ENCODE data around the gene ATXN7L2.

ATXN7L2 gene

GRCh38 chr1:109483672-109484518 is at the start of gene ATXN7L2:
Gene ATXN7L2 (plus strand): TSS chr1:109483905. CDS start chr1:109483954, 49 bp downstream.
- Histone ChIP-seq H3K9ac (ENCODE audit: low read length) (peak within 1 kb of the TSS; percentile 74), H3F3A (ENCODE audit: insufficient read depth, low read length) (no peaks in the 10 kb centered on the region), H3K9me3 (replicated peaks; ENCODE audit: insufficient read depth, low read length) (no peaks in the 10 kb centered on the region), H2AFZ (ENCODE audit: low read length) (peak within 1 kb of the TSS; percentile 77), H3K27me3 (replicated peaks; ENCODE audit: insufficient read depth, low read length) (no peaks in the 10 kb centered on the region; the same call in 1 of the 2 replicates), H3K36me3 (replicated peaks; ENCODE audit: insufficient read depth, low read length) (no peaks in the 10 kb centered on the region), H3K4me2 (ENCODE audit: low read depth, low read length) (peak within 1 kb of the TSS; percentile 90), H3K4me3 (ENCODE audit: low read length) (peak within 1 kb of the TSS; percentile 74), H3K79me2 (ENCODE audit: low read length) (0 out of 2 replicates have a peak, but pooled peaks cover 4% of the 10 kb centered on the region), H3K9me2 (replicated peaks; ENCODE audit: insufficient read depth, low read length) (no peaks in the 10 kb centered on the region), H3K4me1 (ENCODE audit: low read length) (no peaks in the 10 kb centered on the region), H4K20me1 (ENCODE audit: insufficient read depth, low read length) (no peaks in the 10 kb centered on the region), H3K27ac (ENCODE audit: low read length) (no peak within 1 kb of the TSS; the same call in 1 of the 2 replicates)
- TF ChIP-seq CTCF (IDR thresholded peaks at IDR 0.05; ENCODE audit: low read length) (no peak), EZH2phosphoT487 (IDR thresholded peaks at IDR 0.05; ENCODE audit: low read length) (no peak), EZH2 (optimal IDR thresholded peaks at IDR 0.05; ENCODE audit: low read depth, low read length) (no peak)
- DNase-seq: peak; percentile 73

GRCh38 chr1:109434484-109434883 is 49.2 kb upstream of the ATXN7L2 start:
- no peak for DNase-seq
- H3K9ac ChIP-seq (ENCODE audit: low read length): no peak overlapping the region
- no peak overlapping the region for H3K4me2 ChIP-seq (ENCODE audit: low read depth, low read length)
- no peaks in the 10 kb centered on the region for H3K27me3 ChIP-seq (replicated peaks; ENCODE audit: insufficient read depth, low read length)
- no peaks in the 10 kb centered on the region for H3K9me2 ChIP-seq (replicated peaks; ENCODE audit: insufficient read depth, low read length)
- no peaks in the 10 kb centered on the region for H3K9me3 ChIP-seq (replicated peaks; ENCODE audit: insufficient read depth, low read length)
- no peaks in the 10 kb centered on the region for H4K20me1 ChIP-seq (ENCODE audit: insufficient read depth, low read length)
- no peaks in the 10 kb centered on the region for H3K4me1 ChIP-seq (ENCODE audit: low read length)
- H3K4me3 ChIP-seq (ENCODE audit: low read length): no peak overlapping the region
- no peaks in the 10 kb centered on the region for H3F3A ChIP-seq (ENCODE audit: insufficient read depth, low read length)
- H2AFZ ChIP-seq (ENCODE audit: low read length): no peak overlapping the region
- no peak overlapping the region for H3K27ac ChIP-seq (ENCODE audit: low read length)
- H3K79me2 ChIP-seq (ENCODE audit: low read length): no peaks in the 10 kb centered on the region
- H3K36me3 ChIP-seq (replicated peaks; ENCODE audit: insufficient read depth, low read length): no peaks in the 10 kb centered on the region
- no peak for TF ChIP-seq CTCF (IDR thresholded peaks at IDR 0.05; ENCODE audit: low read length)
- TF ChIP-seq EZH2 (optimal IDR thresholded peaks at IDR 0.05; ENCODE audit: low read depth, low read length): no peak
- TF ChIP-seq EZH2phosphoT487 (IDR thresholded peaks at IDR 0.05; ENCODE audit: low read length): no peak

GRCh38 chr1:109438798-109439297 is 44.9 kb upstream of the ATXN7L2 start:
- Histone ChIP-seq H3K4me3 (ENCODE audit: low read length) (no peak overlapping the region), H3K36me3 (replicated peaks; ENCODE audit: insufficient read depth, low read length) (no peaks in the 10 kb centered on the region), H4K20me1 (ENCODE audit: insufficient read depth, low read length) (no peaks in the 10 kb centered on the region), H3K27ac (ENCODE audit: low read length) (no peak overlapping the region), H3K4me1 (ENCODE audit: low read length) (no peaks in the 10 kb centered on the region), H3K79me2 (ENCODE audit: low read length) (no peaks in the 10 kb centered on the region), H3K9me2 (replicated peaks; ENCODE audit: insufficient read depth, low read length) (no peaks in the 10 kb centered on the region), H2AFZ (ENCODE audit: low read length) (no peak overlapping the region), H3K4me2 (ENCODE audit: low read depth, low read length) (no peak overlapping the region), H3K27me3 (replicated peaks; ENCODE audit: insufficient read depth, low read length) (no peaks in the 10 kb centered on the region), H3F3A (ENCODE audit: insufficient read depth, low read length) (no peaks in the 10 kb centered on the region), H3K9ac (ENCODE audit: low read length) (no peak overlapping the region), H3K9me3 (replicated peaks; ENCODE audit: insufficient read depth, low read length) (no peaks in the 10 kb centered on the region)
- no peak for TF ChIP-seq CTCF (IDR thresholded peaks at IDR 0.05; ENCODE audit: low read length)
- no peak for TF ChIP-seq EZH2phosphoT487 (IDR thresholded peaks at IDR 0.05; ENCODE audit: low read length)
- TF ChIP-seq EZH2 (optimal IDR thresholded peaks at IDR 0.05; ENCODE audit: low read depth, low read length): no peak
- DNase-seq: no peak

All from MM.1S (cell line).